UCSD-AML1 (cell line): ENCODE results near the gene COQ9.
A peak's percentile ranks its signal among the peaks of the same experiment; 100 is the strongest.
"Not testable (repeated sequence)": the region's sequence is repeated elsewhere in the genome, so short reads cannot be mapped to it uniquely, and the experiment has no call there.

Experiments
- DNase-seq: peaks from one replicate; lab custom pipeline; 2025; ENCODE audit not compliant: unreplicated experiment; lab: John Stamatoyannopoulos, UW

COQ9 gene, protein sequence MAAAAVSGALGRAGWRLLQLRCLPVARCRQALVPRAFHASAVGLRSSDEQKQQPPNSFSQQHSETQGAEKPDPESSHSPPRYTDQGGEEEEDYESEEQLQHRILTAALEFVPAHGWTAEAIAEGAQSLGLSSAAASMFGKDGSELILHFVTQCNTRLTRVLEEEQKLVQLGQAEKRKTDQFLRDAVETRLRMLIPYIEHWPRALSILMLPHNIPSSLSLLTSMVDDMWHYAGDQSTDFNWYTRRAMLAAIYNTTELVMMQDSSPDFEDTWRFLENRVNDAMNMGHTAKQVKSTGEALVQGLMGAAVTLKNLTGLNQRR

DNA sequence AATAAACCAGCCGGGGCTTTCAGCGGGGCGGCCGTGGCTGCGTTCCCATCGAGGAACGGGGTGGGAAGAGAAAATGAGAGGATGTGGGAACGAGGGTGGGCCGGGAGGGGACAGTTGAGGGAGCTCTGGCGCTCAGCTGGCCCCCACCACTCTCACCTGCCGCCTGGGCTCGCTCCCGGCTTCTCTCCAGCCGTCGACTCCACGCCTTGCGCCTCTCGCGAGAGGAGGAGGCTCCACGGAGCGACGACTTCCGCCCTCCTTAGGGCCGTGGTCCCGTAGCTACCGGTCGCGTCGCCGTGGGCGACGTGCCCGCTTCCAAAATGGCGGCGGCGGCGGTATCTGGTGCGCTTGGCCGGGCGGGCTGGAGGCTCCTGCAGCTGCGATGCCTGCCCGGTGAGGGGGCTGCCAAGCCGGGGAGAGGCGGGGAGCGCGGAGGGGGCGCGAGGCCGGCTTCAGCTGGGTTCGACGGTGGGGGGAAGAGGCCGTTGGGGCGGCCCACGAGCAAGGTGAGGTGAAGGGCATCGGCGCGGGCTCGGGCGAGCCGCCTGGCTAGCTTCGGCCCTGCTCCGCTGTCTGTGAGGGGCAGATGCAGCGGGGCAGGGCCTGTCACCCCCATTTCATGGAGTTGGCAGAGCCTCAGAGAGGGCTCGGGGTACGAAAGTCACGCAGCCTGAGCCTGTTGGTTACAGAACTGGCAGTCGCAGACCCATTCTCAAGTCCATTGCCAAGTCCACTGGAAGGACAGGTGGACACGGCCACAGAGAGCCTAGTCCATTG, at the start of gene COQ9, which contains the start of gene CIAPIN1:
COQ9 (plus strand) TSS at position 294 of the 777 bp plus-strand sequence; CDS start at position 321, 27 bp downstream.
CIAPIN1 (minus strand) TSS at position 200 of the 777 bp plus-strand sequence. CDS start 6,457 bp downstream, outside the sequence.
- DNase-seq, result peak; percentile 91

DNA sequence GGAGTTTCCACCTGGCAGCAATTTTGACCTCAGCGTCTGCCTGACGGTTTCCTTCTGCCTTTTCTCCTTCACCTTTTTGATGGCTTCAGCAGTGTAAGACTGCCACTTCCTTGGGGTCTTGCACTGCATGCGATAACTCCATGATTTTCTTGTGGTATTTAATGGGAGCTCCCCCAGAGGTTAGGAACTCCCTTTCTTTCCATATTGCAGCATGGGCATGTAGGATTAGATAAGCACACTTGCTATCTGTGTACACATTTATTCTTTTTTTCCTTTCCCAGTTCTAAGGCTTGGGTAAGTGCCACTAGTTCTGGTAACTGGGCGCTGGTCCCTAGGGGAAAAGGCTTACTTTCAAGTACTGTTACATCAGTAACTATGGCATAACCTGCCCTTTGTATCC, 49.8 kb upstream of the COQ9 start:
- not testable (repeated sequence) for DNase-seq

DNA sequence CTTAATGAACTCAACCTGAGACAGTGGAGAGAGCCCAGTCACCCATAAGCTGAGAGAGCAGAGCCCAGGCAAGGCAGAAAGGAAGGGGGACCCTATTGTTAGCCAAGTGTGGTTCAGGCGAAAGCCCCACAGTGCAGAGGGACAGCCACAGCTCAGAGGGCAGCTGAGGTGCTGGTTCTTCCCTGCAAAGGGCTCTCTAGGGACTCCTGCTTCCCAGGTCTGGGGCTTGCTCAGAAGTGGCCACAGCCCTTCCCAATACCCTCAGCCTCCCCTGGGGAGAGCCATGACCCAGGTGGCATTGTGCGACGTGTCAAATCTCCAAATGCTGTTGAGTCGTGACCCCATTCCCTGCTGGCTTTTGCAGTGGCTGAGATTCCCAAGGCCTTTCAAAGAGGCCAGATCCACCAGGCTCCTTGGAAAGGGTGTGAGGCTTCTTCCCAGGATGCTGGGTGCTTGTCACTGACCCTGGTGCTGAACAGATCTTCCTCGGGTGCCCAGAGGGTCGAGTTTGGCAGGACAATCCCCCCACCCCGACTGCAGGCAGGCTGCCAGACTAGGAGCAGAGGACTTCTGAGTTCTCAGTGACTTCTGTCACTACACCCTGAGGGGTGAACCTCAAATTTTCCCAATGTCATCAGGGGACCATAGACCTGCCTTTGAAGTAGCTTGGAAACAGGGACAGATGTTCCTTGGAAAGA, 45.2 kb upstream of the COQ9 start:
- no peak for DNase-seq

DNA sequence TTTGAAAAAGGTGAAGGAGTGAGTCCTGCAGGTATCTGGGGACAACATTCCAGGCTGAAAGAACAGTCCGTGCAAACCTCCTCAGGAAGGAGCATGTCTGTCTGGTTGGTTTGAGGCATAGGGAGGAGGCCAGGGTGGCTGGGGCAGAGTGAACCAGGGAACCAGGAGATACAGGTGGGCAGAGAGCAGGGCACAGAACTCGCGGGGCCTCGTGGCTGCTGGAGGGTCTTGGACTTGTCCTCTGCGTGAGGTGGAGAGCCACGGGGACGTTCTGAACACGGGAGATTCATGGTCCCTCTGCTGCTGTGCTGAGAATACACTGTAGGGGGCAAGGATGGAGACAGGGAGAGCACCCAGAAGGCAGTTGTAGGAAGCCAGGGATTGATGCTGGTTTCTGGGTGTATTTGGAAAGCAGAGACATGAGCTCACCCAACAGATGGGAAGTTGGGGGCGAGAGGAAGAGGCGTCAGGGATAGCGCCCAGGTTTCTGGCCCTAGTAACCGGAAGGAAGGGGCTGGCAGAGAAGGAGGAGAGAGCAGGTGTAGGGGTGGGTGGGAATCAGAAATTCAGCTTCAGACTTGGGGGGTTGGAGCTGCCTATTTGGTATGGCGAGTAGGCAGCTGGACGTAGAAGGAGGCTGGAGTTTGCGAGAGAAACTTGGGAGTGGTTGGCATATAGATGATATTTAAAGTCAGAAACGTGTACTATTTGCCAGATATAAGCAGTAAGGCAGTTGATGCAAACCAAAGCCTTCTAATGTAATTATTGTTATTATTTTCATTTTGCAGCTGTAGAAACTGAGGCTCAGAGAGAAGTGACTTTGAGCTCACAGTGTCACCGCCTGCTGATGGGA, 43.1 kb upstream of the COQ9 start, which contains the start of gene CCL17:
CCL17 (plus strand) TSS at position 803 of the 853 bp plus-strand sequence. CDS start 9,166 bp downstream, outside the sequence.
- DNase-seq, result no peak

DNA sequence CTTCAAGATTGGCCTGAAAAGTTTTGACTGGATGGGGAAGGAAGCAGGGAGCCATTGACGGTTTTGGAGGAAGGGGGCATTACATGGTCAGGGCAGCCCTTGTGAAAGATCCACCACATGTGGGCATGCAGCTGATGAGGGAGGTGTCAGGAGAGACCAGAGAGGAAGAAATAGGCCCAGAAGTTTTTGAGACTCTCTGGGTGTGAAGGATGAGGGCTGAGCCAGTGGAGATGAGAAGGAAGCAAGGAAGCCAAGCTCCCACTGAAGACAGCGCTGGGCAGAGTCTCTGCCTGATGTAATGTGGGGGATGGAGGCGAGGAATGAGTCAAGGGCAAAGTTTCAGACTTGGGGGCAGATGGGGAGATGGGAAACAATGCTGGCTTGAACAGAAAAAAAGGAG, 42.2 kb upstream of the COQ9 start:
- no peak for DNase-seq

DNA sequence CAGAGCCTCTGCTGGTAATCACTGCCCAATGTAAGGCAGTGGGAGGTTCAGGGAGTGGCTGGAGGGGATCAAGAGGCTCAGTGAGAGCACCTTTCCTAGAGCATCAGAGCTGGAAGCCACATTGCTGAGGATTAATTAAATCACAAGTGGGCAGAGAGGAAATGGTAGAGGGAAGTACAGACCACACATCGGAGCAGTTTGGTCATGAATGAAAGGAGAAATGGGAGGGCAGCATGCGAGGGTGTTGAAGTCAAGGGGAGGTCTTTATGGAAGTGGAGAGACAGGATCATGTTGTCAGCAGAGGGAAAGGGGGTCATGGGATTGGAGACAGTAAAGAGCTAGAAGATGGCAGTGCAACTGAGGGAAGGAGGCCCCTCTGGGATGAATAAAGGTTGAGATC, 40.4 kb upstream of the COQ9 start:
- DNase-seq, result no peak

DNA sequence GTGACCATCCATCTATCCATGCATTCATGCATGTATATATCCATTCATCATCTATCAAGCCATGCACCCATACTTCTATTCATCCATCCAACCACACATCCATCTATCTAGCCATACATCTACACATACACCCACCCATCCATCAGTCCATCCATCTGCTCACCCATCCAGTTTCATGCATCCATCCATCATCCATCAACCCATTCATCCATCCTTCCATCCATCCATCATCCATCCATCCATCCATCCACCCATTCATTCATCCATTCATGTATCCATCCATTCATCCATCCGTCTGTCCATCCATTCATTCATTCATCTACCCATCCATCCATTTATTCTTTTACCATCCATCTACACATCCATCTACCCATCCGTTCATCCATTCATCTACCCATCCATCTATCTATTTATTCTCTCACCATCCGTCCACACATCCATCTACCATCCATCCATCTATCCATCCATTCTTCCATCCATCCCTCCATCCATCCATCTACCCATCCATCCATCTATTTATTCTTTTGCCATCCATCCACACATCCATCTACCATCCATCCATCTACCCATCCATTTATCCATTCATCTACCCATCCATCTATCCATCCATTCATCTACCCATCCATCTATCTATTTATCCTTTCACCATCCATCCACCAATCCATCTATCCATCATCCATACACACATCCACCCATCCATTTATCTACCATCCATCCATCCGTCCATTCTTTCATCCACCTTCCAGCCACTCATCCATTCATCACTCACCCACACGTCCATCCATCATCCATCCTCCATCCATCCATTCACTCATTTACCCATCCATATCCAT, 39.5 kb upstream of the COQ9 start:
- DNase-seq, result no peak

DNA sequence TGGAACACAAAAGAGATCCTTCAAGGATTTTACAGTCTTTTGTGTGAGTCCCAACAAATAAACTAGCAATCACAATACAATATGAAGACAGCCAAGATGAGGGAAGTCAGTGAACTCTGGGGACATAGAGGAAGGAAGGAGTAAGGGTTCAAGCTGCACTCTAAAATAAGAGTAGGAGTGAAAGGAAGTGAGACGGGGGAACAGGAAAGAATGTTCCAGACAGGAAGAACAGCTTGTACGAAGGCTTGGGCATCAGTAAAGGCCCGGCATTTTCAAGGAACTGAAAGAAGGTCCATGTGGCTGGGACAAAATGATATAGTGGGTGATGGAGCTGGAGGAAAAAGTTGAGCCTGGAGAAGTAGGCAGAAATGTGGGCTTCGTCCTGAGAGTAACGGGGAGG, 38.2 kb upstream of the COQ9 start:
- no peak for DNase-seq

DNA sequence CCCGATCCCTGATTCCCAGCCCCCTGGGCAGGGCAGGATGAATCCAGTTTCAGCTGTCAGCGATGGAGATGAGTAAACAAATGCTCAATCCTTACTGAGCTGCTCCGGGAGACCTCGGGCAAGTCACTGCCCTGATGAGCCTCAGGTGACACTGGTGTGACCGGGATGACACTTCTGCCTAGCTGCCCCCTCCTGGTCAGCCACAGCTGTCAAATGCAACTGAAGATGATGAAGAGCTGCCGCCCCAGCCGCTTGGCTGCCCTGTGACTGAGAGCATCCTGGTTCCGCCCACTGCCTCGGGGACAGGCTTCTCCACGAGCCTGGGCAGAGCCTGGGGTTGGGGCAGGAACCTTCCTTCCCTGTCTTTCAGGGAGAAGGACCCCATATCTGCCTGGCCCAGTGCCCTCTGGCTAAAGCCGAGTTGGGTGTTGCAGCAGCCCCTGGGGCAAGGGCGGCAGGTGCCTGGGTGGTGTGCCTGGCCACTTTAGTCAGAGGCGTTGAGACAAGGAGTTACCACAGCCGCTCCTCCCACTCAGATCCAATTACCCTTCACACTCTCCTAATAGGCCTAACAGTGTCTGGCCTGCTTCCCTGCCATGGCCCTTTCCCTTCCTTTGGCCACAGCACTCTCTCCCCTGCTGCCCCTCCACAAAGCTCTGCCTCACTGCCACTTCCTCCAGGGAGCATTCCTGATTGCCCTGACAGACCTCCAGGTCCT, 37.2 kb upstream of the COQ9 start:
- DNase-seq, result no peak

DNA sequence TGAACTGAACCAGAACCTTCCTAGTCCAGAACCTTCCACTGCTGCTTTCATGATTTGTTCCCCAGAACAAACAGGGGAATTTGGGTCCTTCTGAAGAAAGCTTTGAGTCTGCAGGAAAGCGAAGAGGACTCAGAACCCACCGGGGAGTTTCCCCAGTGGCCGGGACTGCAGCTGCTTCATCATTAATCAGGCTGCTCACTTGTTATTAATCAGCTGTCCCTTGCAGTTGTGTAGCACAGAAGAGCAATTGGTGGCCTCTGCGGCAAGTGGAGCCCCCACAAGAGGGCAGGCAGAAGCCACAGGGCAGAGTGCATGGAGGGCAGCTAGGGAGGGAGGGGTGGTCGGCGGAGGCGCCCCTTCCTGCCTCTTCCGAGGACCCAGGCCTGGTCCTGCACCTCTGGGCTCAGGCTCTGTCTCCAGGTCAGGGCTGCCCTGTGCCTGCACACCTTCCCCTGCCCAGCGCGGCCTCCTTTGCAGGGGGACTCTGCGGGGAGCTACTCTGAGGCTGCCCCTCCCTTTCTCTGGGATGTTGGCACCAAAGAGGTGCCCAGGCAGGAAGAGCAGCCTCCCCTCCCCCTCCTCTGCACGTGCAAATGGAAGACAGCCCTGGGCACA, 35.8 kb upstream of the COQ9 start:
- no peak for DNase-seq

DNA sequence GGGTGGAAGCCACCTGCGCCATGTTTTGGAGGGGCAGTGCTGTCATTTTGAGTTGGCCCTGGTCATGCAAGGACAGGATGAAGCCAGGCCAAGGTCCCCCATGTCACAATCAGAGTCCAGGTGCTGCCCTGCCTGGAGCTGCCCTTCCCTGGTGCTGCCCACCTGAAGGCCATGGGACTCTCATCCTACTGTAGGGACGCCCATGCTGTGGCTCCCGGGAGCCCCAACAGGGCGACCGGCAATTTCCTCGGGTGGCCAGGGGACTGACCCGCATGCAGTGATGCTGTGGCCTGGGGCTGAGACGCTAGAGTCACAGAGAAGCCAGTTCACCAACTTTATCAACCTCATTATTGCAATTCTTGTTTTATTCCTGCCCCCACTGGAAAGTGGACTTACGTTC, 34.7 kb upstream of the COQ9 start:
- no peak for DNase-seq

DNA sequence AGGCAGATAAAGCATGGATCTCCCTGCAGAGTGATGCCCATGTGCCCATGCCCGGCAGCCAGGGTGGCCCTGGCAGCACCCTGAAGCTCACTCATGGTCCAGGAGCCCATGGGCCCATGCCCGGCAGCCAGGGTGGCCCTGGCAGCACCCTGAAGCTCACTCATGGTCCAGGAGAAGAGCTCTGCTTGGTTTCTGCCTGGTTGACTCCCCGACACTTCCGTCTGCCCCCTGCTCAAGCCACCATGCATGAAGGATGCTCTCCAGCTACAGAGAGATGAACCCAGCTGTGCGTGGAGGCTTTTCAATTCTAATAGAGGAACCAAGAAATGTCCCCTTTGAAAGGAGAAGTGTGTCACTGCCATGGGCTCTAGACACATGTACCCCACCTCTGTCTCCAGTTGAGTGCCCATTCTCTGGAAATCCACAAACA, 34.0 kb upstream of the COQ9 start:
- DNase-seq, result no peak

DNA sequence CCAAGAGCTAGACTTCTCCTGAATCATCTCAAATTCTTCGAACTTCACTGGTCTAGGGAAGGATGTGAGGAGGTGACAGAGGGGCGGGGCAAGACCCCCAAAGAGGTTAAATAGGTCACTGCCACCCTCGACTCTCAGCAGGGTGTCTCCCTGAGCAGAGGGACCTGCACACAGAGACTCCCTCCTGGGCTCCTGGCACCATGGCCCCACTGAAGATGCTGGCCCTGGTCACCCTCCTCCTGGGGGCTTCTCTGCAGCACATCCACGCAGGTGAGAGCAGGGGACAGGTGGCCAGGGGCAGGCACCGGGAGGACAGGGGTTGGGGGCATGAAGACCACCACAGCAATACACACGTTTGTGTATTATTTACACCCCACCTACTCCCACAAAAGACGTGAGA, 33.5 kb upstream of the COQ9 start:
- no peak for DNase-seq

DNA sequence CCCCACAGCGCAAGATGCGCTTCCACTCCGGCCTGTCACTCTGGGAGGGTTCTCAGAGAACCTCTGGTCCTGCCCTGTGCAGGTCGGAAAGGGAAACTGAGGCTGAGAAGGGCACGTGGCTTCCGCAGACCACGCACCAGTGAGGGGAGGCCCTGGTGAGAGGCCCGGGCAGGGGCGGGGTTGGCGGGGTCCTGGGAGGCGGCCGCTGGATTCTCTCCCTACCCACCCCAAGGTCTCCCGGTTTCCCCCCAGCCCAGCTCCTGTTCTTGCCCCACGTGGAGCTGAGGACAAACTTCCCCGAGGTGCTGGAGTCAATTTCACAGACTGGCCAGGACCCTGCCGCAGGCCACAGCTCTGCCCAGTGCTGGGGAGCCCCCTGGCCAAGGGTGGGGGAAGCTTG, 31.2 kb upstream of the COQ9 start:
- DNase-seq, result no peak

DNA sequence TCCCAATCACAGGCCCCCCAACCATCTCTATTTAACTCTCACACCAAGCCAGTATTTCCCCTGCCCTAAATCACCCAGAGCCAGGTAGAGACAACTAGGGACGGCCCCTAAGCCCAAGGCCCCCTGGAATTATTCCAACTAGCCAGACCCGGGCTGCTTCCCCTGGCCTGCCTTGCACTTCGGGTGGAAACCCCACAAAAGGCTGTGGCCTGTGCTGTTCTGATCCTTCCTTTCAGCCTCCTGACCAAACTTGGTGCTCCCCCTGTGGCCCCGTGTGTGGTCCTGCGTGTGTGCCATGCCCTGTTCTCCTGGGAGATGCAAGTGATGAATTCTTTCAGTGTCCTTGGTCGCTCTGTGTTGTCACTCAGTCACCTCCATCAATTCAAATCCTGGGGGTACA, 27.8 kb upstream of the COQ9 start:
- DNase-seq, result no peak

DNA sequence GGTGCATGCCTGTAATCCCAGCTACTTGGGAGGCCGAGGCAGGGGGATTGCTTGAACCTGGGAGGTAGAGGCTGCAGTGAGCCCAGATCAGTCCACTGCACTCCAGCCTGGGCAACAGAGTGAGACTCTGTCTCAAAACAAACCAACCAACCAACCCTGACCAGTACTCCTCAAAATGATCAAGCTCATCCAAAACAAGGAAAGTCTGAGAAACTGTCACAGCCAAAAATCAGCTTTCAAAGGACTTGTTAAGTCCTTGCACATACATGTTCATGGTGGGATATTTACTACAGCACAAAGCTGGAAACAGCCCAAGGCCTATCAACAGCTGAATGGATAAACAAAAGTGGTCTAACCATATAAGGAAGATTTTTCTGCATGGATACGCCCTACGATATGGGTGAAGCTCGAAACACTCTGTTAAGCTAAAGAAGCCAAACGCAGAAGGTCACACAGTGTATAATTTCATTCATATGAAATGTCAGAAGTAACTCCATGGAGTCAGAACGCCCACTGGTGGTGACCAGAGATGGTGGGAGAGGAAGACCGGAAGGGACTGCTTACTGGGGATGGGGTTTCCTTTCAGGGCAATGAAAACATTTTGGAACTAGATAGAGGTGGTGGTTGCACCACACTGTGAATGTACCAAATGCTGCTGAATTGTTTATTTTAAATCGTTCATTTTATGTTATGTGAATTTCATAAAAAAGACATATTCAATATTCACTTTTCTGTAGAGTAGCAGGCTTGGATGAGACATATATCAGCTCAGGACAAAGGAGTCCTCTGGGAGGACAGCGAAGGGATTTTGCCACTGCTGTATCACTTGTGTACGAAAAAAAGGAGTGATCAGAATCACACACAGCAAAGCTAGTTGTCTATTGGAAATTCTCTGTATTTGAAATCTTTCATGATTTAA, 25.0 kb upstream of the COQ9 start:
- peak; percentile 34 for DNase-seq

DNA sequence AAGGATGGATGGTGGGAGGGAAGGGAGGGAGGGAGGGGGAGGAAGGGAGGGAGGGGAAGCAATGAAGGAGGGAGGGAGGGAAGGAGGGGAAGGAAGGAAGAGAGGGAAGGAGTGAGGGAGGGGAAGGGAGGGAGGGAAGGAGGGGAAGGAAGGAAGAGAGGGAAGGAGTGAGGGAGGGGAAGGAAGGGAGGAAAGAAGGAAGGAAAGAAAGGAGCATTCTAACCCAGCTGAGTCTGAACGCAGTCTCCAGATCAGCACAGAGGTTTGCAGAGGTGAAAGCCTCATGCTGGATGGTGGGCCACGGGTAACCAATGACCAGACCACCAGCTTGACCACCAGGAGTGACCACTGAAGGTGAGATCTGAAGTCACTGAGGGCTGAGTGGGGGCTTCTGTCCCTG, 24.1 kb upstream of the COQ9 start:
- DNase-seq, result no peak

DNA sequence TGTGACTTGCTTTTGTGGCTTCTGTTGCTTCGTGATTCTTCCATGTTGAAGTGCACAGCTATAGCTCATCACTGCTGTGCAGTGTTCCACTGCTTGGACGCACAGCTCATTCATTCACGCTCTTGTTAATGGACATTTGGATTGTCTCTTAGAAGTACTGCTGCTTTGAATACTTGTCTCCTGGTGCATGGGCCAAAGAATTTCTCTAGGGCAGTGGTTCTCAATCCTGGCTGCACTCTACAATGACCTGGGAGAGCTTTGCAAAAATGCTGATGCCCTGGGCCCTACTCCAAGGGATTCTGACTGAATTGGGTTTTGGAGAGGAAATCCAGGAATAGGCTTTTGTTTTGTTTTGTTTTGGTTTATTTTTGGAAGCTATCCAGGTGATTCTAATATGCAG, 22.7 kb upstream of the COQ9 start:
- DNase-seq, result no peak
